HCT116 (cell line): ENCODE data around the gene LRRN2.

Source experiments
- CEBPB ChIP-seq: IDR thresholded peaks from 2 replicates; pipeline ENCODE4 v1.6.1; 2012; ENCODE audit warnings: low read depth
- EZH2 ChIP-seq: fragments of 200-600 bp; sonication (generic); IDR thresholded peaks from 2 replicates; pipeline ENCODE4 v1.6.1; 2017; ENCODE audit warnings: antibody characterized with exemption, mixed run types
- EZH2phosphoT487 ChIP-seq: fragments of 200-600 bp; IDR thresholded peaks from 2 replicates; pipeline ENCODE4 v1.6.1; 2018; ENCODE audit warnings: antibody characterized with exemption, borderline replicate concordance
- POLR2A ChIP-seq: IDR thresholded peaks from 2 replicates; pipeline ENCODE4 v1.7.0; 2011; ENCODE audit warnings: borderline replicate concordance; ENCODE audit not compliant: insufficient read depth, insufficient read length; ENCODE audit errors: extremely low read depth
- POLR2AphosphoS5 ChIP-seq: IDR thresholded peaks from 2 replicates; pipeline ENCODE4 v1.6.1; 2011; ENCODE audit warnings: mild to moderate bottlenecking, low read depth, low read length, moderate library complexity
- ZFX ChIP-seq: fragments of 450-650 bp; IDR thresholded peaks from 2 replicates; pipeline ENCODE4 v1.6.1; 2017
- ZNF274 ChIP-seq: fragments of 200-500 bp; sonication (Bioruptor generic); IDR thresholded peaks from 2 replicates; pipeline ENCODE4 v1.6.1; 2014; ENCODE audit warnings: mild to moderate bottlenecking, low read depth, low read length, inconsistent platforms
- TF ChIP-seq, protein P1 (sequence below), 3 experiments: fragments of 200-600 bp in 1 of 3; sonication (generic) in 1 of 3; IDR thresholded peaks in 2 of 3; conservative IDR thresholded peaks in 1 of 3; 2 replicates each; pipeline ENCODE4 v1.5.1; 2012 to 2017; ENCODE audit warnings: low read depth in 2 of 3, low read length in 2 of 3, antibody characterized with exemption in 1 of 3, borderline replicate concordance in 1 of 3, control low read depth in 1 of 3, mild to moderate bottlenecking in 1 of 3, mixed read lengths in 1 of 3, mixed run types in 1 of 3, moderate library complexity in 1 of 3; ENCODE audit not compliant: insufficient read depth in 1 of 3

DNA sequence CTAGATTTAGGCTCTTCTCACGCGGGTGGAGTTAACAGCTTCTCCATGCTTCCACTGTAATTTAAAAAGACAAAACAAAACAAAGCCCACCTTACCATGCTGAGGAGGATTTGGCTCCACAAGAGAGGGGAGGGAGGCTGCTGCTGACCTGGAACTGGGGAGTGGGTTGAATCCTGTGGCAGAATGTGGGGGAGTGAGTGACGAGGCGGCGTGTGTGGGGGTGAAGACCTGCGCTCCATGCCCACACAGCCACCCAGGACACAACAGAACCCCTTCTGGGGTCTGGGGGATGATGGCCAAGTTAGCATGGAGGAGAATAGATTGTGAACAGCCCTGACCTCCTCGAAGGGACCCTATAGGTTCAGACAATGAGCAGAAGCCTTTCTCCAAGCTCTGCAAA lies 44.0 kb upstream of the LRRN2 start:
- TF ChIP-seq POLR2A (no peak), EZH2phosphoT487 (no peak), EZH2 (no peak), ZNF274 (no peak), CEBPB (no peak), POLR2AphosphoS5 (no peak), ZFX (no peak)
- TF ChIP-seq, protein P1, sequence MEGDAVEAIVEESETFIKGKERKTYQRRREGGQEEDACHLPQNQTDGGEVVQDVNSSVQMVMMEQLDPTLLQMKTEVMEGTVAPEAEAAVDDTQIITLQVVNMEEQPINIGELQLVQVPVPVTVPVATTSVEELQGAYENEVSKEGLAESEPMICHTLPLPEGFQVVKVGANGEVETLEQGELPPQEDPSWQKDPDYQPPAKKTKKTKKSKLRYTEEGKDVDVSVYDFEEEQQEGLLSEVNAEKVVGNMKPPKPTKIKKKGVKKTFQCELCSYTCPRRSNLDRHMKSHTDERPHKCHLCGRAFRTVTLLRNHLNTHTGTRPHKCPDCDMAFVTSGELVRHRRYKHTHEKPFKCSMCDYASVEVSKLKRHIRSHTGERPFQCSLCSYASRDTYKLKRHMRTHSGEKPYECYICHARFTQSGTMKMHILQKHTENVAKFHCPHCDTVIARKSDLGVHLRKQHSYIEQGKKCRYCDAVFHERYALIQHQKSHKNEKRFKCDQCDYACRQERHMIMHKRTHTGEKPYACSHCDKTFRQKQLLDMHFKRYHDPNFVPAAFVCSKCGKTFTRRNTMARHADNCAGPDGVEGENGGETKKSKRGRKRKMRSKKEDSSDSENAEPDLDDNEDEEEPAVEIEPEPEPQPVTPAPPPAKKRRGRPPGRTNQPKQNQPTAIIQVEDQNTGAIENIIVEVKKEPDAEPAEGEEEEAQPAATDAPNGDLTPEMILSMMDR (IDR thresholded peaks at IDR 0.05 in 2 of 3, conservative IDR thresholded peaks at IDR 0.05 in 1 of 3; ENCODE audit: borderline replicate concordance in 1 of 3, insufficient read depth in 1 of 3, low read depth in 2 of 3, low read length in 2 of 3) = no peak
